H1 (cell line): Measurements from ENCODE around the gene TMEM106C. TPM values are rescaled to one million over a fixed set of nuclear protein-coding genes. Genes with fewer than 3 reads are reported as not detected.

Source experiments
- CTCF ChIA-PET: fragments of 300-600 bp; sonication (Branson Sonifier 250); formaldehyde crosslinking; loops from one replicate; lab custom pipeline; 2021; ENCODE audit not compliant: partially characterized antibody; lab: Charles Lee
- POLR2A ChIA-PET: fragments of 300-600 bp; sonication (Branson Sonifier 250); formaldehyde crosslinking; loops from one replicate; lab custom pipeline; 2021; ENCODE audit warnings: inconsistent platforms; ENCODE audit not compliant: partially characterized antibody; lab: Charles Lee
- DNase-seq, 2 experiments: peaks; one replicate each; pipeline versions ENCODE4 v3.0.0 to v3.0.0-alpha.2; 2010 to 2022; ENCODE audit warnings: low spot score in 2 of 2, low read depth in 1 of 2, mixed read lengths in 1 of 2
- FAIRE-seq: peaks from 2 replicates; lab custom pipeline; 2011; peaks lifted over from hg19 to GRCh38; lab: Jason Lieb, UNC
- H2AFZ ChIP-seq: 2 replicates; pipeline ENCODE4 v1.8.1; 2012; ENCODE audit warnings: low read length, inconsistent platforms
- H2AK5ac ChIP-seq: 2 replicates; pipeline ENCODE4 v1.6.1; 2013; ENCODE audit warnings: low read depth, low read length
- H2BK120ac ChIP-seq: replicated peaks from 2 replicates; pipeline ENCODE3; 2013; ENCODE audit warnings: low read depth, low read length, inconsistent platforms
- H2BK12ac ChIP-seq: 2 replicates; pipeline ENCODE4 v1.6.1; 2013; ENCODE audit warnings: low read depth, low read length
- H2BK15ac ChIP-seq: 2 replicates; pipeline ENCODE4 v1.6.1; 2013; ENCODE audit warnings: low read length
- H2BK20ac ChIP-seq: 2 replicates; pipeline ENCODE4 v1.6.1; 2013; ENCODE audit warnings: low read length
- H2BK5ac ChIP-seq: 2 replicates; pipeline ENCODE4 v1.6.1; 2013; ENCODE audit warnings: low read depth, low read length
- H3K14ac ChIP-seq: 2 replicates; pipeline ENCODE4 v1.6.1; 2013; ENCODE audit warnings: inconsistent platforms; ENCODE audit not compliant: insufficient read length
- H3K18ac ChIP-seq: 2 replicates; pipeline ENCODE4 v1.6.1; 2013; ENCODE audit warnings: low read length; ENCODE audit errors: extremely low read depth
- H3K23ac ChIP-seq: 2 replicates; pipeline ENCODE4 v1.6.1; 2013; ENCODE audit warnings: inconsistent platforms; ENCODE audit not compliant: insufficient read length
- H3K23me2 ChIP-seq: 2 replicates; pipeline ENCODE4 v1.6.1; 2013; ENCODE audit warnings: low read depth, low read length
- H3K27ac ChIP-seq: 2 replicates; pipeline ENCODE4 v1.6.1; 2011; ENCODE audit warnings: low read depth, low read length, inconsistent platforms
- H3K27me3 ChIP-seq, 4 experiments: replicated peaks in 1 of 4; 1 replicate in 1 of 4; 2 replicates in 3 of 4; pipeline versions ENCODE4 v1.6.1 to v1.8.1; 2011 to 2013; ENCODE audit warnings: low read length in 3 of 4, mild to moderate bottlenecking in 3 of 4, inconsistent platforms in 2 of 4, mixed read lengths in 2 of 4, moderate library complexity in 1 of 4; ENCODE audit not compliant: control insufficient read depth in 3 of 4, insufficient read depth in 3 of 4; ENCODE audit errors: extremely low read depth in 1 of 4
- H3K36me3 ChIP-seq, 4 experiments: 2 replicates each; pipeline versions ENCODE4 v1.6.1 to v1.8.1; 2011 to 2013; ENCODE audit warnings: mild to moderate bottlenecking in 4 of 4, low read length in 3 of 4, moderate library complexity in 2 of 4, control low read depth in 1 of 4, inconsistent platforms in 1 of 4; ENCODE audit not compliant: insufficient read depth in 4 of 4, control insufficient read depth in 2 of 4
- H3K4ac ChIP-seq: replicated peaks from 2 replicates; pipeline ENCODE3; 2013; ENCODE audit warnings: low read length, low read depth, mixed read lengths, inconsistent platforms; ENCODE audit not compliant: insufficient read length
- H3K4me1 ChIP-seq, 4 experiments: replicated peaks in 1 of 4; 1 replicate in 1 of 4; 2 replicates in 3 of 4; pipeline versions ENCODE4 v1.6.1 to v1.8.1; 2011 to 2013; ENCODE audit warnings: low read length in 3 of 4, inconsistent platforms in 2 of 4, mixed read lengths in 1 of 4; ENCODE audit not compliant: insufficient read depth in 4 of 4, control insufficient read depth in 3 of 4
- H3K4me2 ChIP-seq, 2 experiments: 2 replicates each; pipeline versions ENCODE4 v1.6.1 to v1.8.1; 2011 to 2013; ENCODE audit warnings: low read depth in 2 of 2, low read length in 2 of 2, control low read depth in 1 of 2, inconsistent platforms in 1 of 2, mild to moderate bottlenecking in 1 of 2; ENCODE audit not compliant: insufficient read depth in 1 of 2
- H3K4me3 ChIP-seq, 4 experiments: fragments of 200-600, 300-600 bp in 1 of 4; sonication (generic), shearing (Covaris generic), sonication (Bioruptor Twin) in 1 of 4; 2 replicates each; pipeline versions ENCODE4 v1.5.1 to v1.8.1; 2011 to 2016; ENCODE audit warnings: low read length in 4 of 4, low read depth in 3 of 4, control low read depth in 2 of 4, inconsistent platforms in 2 of 4, mild to moderate bottlenecking in 2 of 4, mixed read lengths in 1 of 4, moderate library complexity in 1 of 4; ENCODE audit not compliant: insufficient read depth in 2 of 4; ENCODE audit errors: extremely low read depth in 1 of 4
- H3K56ac ChIP-seq: replicated peaks from 2 replicates; pipeline ENCODE3; 2013; ENCODE audit warnings: low read depth, mild to moderate bottlenecking, mixed read lengths, low read length, inconsistent platforms; ENCODE audit not compliant: insufficient read length
- H3K79me1 ChIP-seq: 2 replicates; pipeline ENCODE4 v1.6.1; 2013; ENCODE audit warnings: low read depth, low read length, control low read depth
- H3K79me2 ChIP-seq, 2 experiments: 2 replicates each; pipeline versions ENCODE4 v1.6.1 to v1.8.1; 2012 to 2013; ENCODE audit warnings: low read length in 2 of 2, mild to moderate bottlenecking in 2 of 2, inconsistent platforms in 1 of 2; ENCODE audit not compliant: insufficient read depth in 2 of 2, control insufficient read depth in 1 of 2
- H3K9ac ChIP-seq, 4 experiments: replicated peaks in 1 of 4; 1 replicate in 1 of 4; 2 replicates in 3 of 4; pipeline versions ENCODE4 v1.6.1 to v1.8.1; 2011 to 2013; ENCODE audit warnings: low read depth in 3 of 4, low read length in 3 of 4, control low read depth in 2 of 4, mild to moderate bottlenecking in 2 of 4, moderate library complexity in 2 of 4, inconsistent platforms in 1 of 4; ENCODE audit errors: extremely low read depth in 1 of 4
- H3K9me3 ChIP-seq, 2 experiments: 2 replicates each; pipeline versions ENCODE4 v1.6.1 to v1.8.1; 2012 to 2013; ENCODE audit warnings: mild to moderate bottlenecking in 2 of 2, moderate library complexity in 2 of 2, control low read depth in 1 of 2, inconsistent platforms in 1 of 2, low read depth in 1 of 2, low read length in 1 of 2, mixed read lengths in 1 of 2; ENCODE audit not compliant: insufficient read depth in 2 of 2
- H4K20me1 ChIP-seq, 2 experiments: replicated peaks in 1 of 2; 2 replicates each; pipeline versions ENCODE3 to v1.8.1; 2011 to 2013; ENCODE audit warnings: inconsistent platforms in 2 of 2, low read length in 2 of 2, mild to moderate bottlenecking in 1 of 2; ENCODE audit not compliant: insufficient read depth in 2 of 2, control insufficient read depth in 1 of 2
- H4K5ac ChIP-seq: 2 replicates; pipeline ENCODE4 v1.6.1; 2013; ENCODE audit warnings: low read length, low read depth, mixed read lengths, inconsistent platforms; ENCODE audit not compliant: insufficient read length
- H4K8ac ChIP-seq: 2 replicates; pipeline ENCODE4 v1.8.0; 2013; ENCODE audit warnings: mild to moderate bottlenecking, moderate library complexity, low read length, inconsistent platforms; ENCODE audit not compliant: insufficient read depth; ENCODE audit errors: extremely low read depth
- H4K91ac ChIP-seq: replicated peaks from 2 replicates; pipeline ENCODE3; 2013; ENCODE audit warnings: low read length, mixed read lengths, inconsistent platforms; ENCODE audit not compliant: insufficient read length
- CBX5 ChIP-seq: fragments of 300-800, 300-1000 bp; sonication (generic); IDR thresholded peaks from 2 replicates; pipeline ENCODE4 v1.7.1; 2016; ENCODE audit warnings: antibody characterized with exemption, low read length, low read depth
- CEBPB ChIP-seq: IDR thresholded peaks from 2 replicates; pipeline ENCODE4 v1.6.1; 2012; ENCODE audit warnings: low read depth, low read length
- CTBP2 ChIP-seq: IDR thresholded peaks from 2 replicates; pipeline ENCODE4 v1.7.0; 2011; ENCODE audit warnings: borderline replicate concordance, mild to moderate bottlenecking, moderate library complexity, mixed read lengths, low read length; ENCODE audit not compliant: insufficient read depth, insufficient read length
- EGR1 ChIP-seq: IDR thresholded peaks from 2 replicates; pipeline ENCODE4 v1.6.1; 2011; ENCODE audit warnings: low read depth, low read length, borderline replicate concordance
- EZH2 ChIP-seq: fragments of 200-600 bp; sonication (generic); IDR thresholded peaks from 2 replicates; pipeline ENCODE4 v1.7.1; 2012; ENCODE audit warnings: low read depth, mild to moderate bottlenecking, moderate library complexity, low read length, inconsistent platforms; ENCODE audit not compliant: severe bottlenecking
- GTF2F1 ChIP-seq: IDR thresholded peaks from 2 replicates; pipeline ENCODE4 v1.6.1; 2012; ENCODE audit warnings: low read depth, low read length, improper control_type of control experiment, borderline replicate concordance
- KDM4A ChIP-seq: IDR thresholded peaks from one replicate; pipeline ENCODE4 v1.7.1; 2012; ENCODE audit warnings: low read depth, mild to moderate bottlenecking, moderate library complexity, low read length, inconsistent platforms; ENCODE audit not compliant: severe bottlenecking
- POLR2AphosphoS5 ChIP-seq: IDR thresholded peaks from 2 replicates; pipeline ENCODE4 v1.6.1; 2011; ENCODE audit warnings: low read depth, low read length
- RFX5 ChIP-seq: IDR thresholded peaks from 2 replicates; pipeline ENCODE4 v1.6.1; 2011; ENCODE audit warnings: low read depth, low read length, improper control_type of control experiment, borderline replicate concordance
- RNF2 ChIP-seq: fragments of 200-900, 300-1000 bp; sonication (generic); IDR thresholded peaks from 2 replicates; pipeline ENCODE4 v1.7.1; 2016; ENCODE audit warnings: borderline replicate concordance, low read depth, mild to moderate bottlenecking, antibody characterized with exemption, low read length; ENCODE audit not compliant: poor library complexity, severe bottlenecking; ENCODE audit errors: missing control alignments
- TAF1 ChIP-seq: IDR thresholded peaks from 2 replicates; pipeline ENCODE4 v1.6.1; 2011; ENCODE audit warnings: mild to moderate bottlenecking, low read depth, low read length
- TEAD4 ChIP-seq: IDR thresholded peaks from 2 replicates; pipeline ENCODE4 v1.6.1; 2012; ENCODE audit warnings: low read depth, low read length, inconsistent platforms, mixed read lengths
- WGBS, 2 experiments: shearing (Covaris generic) in 1 of 2; methylation state at CpG; one replicate each; pipeline versions ENCODE4 v1.1.6 to v1.1.7; 2013 to 2015; ENCODE audit warnings: low lambda C conversion rate in 2 of 2, mixed read lengths in 2 of 2, inconsistent platforms in 1 of 2, low coverage in 1 of 2, missing lambda C conversion rate in 1 of 2; ENCODE audit not compliant: insufficient replicate concordance in 2 of 2, insufficient coverage in 1 of 2, insufficient read length in 1 of 2; ENCODE audit errors: extremely low coverage in 1 of 2, missing lambda C conversion rate in 1 of 2; 5-methylcytosine and 5-hydroxymethylcytosine counted together
- polyA plus RNA-seq, 7 experiments: library from polyadenylated mRNA; depleted of rRNA in 3 of 7; stranded (reverse) in 5 of 7; unstranded in 2 of 7; fragments of >200 nt in 5 of 7; fragments of 200-250 nt in 2 of 7; gene quantifications; 1 replicate in 5 of 7; 2 replicates in 1 of 7; 4 replicates in 1 of 7; pipeline versions ENCODE4 v1.2.1 to v1.2.3, GENCODE V29; 2011 to 2013; ENCODE audit warnings: missing spikeins in 2 of 7, mixed read lengths in 2 of 7
- total RNA-seq: library from RNA; stranded (reverse); fragmentation: NEBNext Ultra II Directional; extraction: Animal tissue kit (Norgen Biotek cat#: 25700); gene quantifications from 2 replicates; pipeline ENCODE4 v1.2.1, GENCODE V29; 2021

The TMEM106C gene
- total and polyA plus RNA-seq, 2 of the 8 experiments (the other 6 are each of a cell fraction or from before 2014, with no cell fraction given): 36.6 to 45.3 TPM

GRCh38 chr12:47995981-47996401 lies 32.6 kb downstream of the TMEM106C start:
- POLR2A ChIA-PET: interaction anchor here (0.9 kb wide), 1 partner anchor 26 kb away, joined by 3 read pairs; no protein-coding TSS in a partner anchor
- no peak overlapping the region for H3K56ac ChIP-seq
- peaks cover 19 to 71% (median 48%) of the 10 kb centered on the region in 4 experiments for H3K27me3 ChIP-seq
- no peak overlapping the region for H2BK12ac ChIP-seq
- H3K23me2 ChIP-seq: no peaks in the 10 kb centered on the region; the same call in 1 of the 2 replicates
- no peak overlapping the region for H4K5ac ChIP-seq
- no peak overlapping the region for H2AK5ac ChIP-seq
- no peak overlapping the region for H3K23ac ChIP-seq
- H3K36me3 ChIP-seq: no peaks in the 10 kb centered on the region
- H3K9me3 ChIP-seq: no peaks in the 10 kb centered on the region
- H3K4me1 ChIP-seq: peaks cover 3 to 6% (median 4%) of the 10 kb centered on the region in 4 experiments
- H3K79me2 ChIP-seq: no peaks in the 10 kb centered on the region
- H2BK5ac ChIP-seq: no peak overlapping the region
- H3K18ac ChIP-seq: no peak overlapping the region
- peaks cover 0 to 6% of the 10 kb centered on the region in 2 experiments for H4K20me1 ChIP-seq
- no peak overlapping the region for H3K27ac ChIP-seq
- no peak overlapping the region for H2BK15ac ChIP-seq
- H3K4ac ChIP-seq: no peak overlapping the region
- H3K79me1 ChIP-seq: no peaks in the 10 kb centered on the region; the same call in 1 of the 2 replicates
- no peak for DNase-seq
- no peak overlapping the region for H3K4me3 ChIP-seq
- CTCF ChIA-PET: interaction anchor here (1.1 to 1.2 kb wide), 2 partner anchors 9 to 13 kb away, joined by 3 to 4 read pairs; no protein-coding TSS in a partner anchor
- H4K91ac ChIP-seq: no peak overlapping the region
- H2AFZ ChIP-seq: no peak overlapping the region
- WGBS, 2 experiments: 81% methylated on average over 4 of the region's 4 CpGs; no CpG with 5 or more reads in 1 of the 2 experiments
- H3K14ac ChIP-seq: no peak overlapping the region
- no peak overlapping the region for H3K4me2 ChIP-seq
- no peak overlapping the region for H2BK120ac ChIP-seq
- H4K8ac ChIP-seq: no peak overlapping the region
- no peak overlapping the region for H2BK20ac ChIP-seq
- H3K9ac ChIP-seq: no peak overlapping the region
- no peak for FAIRE-seq
- TF ChIP-seq CEBPB: no peak
- TF ChIP-seq GTF2F1: no peak
- TF ChIP-seq RFX5: no peak
- no peak for TF ChIP-seq CTBP2
- TF ChIP-seq TAF1: no peak
- no peak for TF ChIP-seq EGR1
- TF ChIP-seq TEAD4: no peak
- no peak for TF ChIP-seq KDM4A
- no peak for TF ChIP-seq RNF2
- no peak for TF ChIP-seq EZH2
- no peak for TF ChIP-seq POLR2AphosphoS5
- no peak for TF ChIP-seq CBX5
